Measurements from ENCODE around the gene ADAMTS9.

The ADAMTS9 gene

GRCh38 chr3:64705946-64706345 is 18.1 kb upstream of the ADAMTS9 start:
- H3K4me3 ChIP-seq (ENCODE audit: control insufficient read depth, low read depth, low read length), result no peak overlapping the region
- no peak for DNase-seq (ENCODE audit: low read depth)
- TF ChIP-seq CTCF (conservative IDR thresholded peaks at IDR 0.05; ENCODE audit: control insufficient read depth, insufficient read depth, low read depth, low read length), result no peak

- H3K4me3 ChIP-seq (ENCODE audit: control insufficient read depth, low read depth, low read length), result no peak overlapping the region
- TF ChIP-seq CTCF (conservative IDR thresholded peaks at IDR 0.05; ENCODE audit: control insufficient read depth, insufficient read depth, low read depth, low read length), result no peak
- DNase-seq (ENCODE audit: low read depth), result no peak
Measured at GRCh38 chr3:64696896-64697295, 9.1 kb upstream of the ADAMTS9 start.

- no peak overlapping the region for H3K4me3 ChIP-seq (ENCODE audit: control insufficient read depth, low read depth, low read length)
- no peak for DNase-seq (ENCODE audit: low read depth)
- TF ChIP-seq CTCF (conservative IDR thresholded peaks at IDR 0.05; ENCODE audit: control insufficient read depth, insufficient read depth, low read depth, low read length), result no peak
Measured at GRCh38 chr3:64694114-64694513, 6.3 kb upstream of the ADAMTS9 start.

- DNase-seq (ENCODE audit: low read depth), result no peak
- TF ChIP-seq CTCF (conservative IDR thresholded peaks at IDR 0.05; ENCODE audit: control insufficient read depth, insufficient read depth, low read depth, low read length), result no peak
- no peak overlapping the region for H3K4me3 ChIP-seq (ENCODE audit: control insufficient read depth, low read depth, low read length)
Measured at GRCh38 chr3:64693031-64693430, 5.2 kb upstream of the ADAMTS9 start.

GRCh38 chr3:64691051-64691450 is 3.3 kb upstream of the ADAMTS9 start:
- TF ChIP-seq CTCF (conservative IDR thresholded peaks at IDR 0.05; ENCODE audit: control insufficient read depth, insufficient read depth, low read depth, low read length), result no peak
- H3K4me3 ChIP-seq (ENCODE audit: control insufficient read depth, low read depth, low read length), result no peak overlapping the region
- DNase-seq (ENCODE audit: low read depth), result peak; percentile 63

GRCh38 chr3:64687086-64687780 is 567 bp downstream of the ADAMTS9 start:
- no peak for DNase-seq (ENCODE audit: low read depth)
- H3K4me3 ChIP-seq (ENCODE audit: control insufficient read depth, low read depth, low read length), result peak overlapping the region; percentile 70
- TF ChIP-seq CTCF (conservative IDR thresholded peaks at IDR 0.05; ENCODE audit: control insufficient read depth, insufficient read depth, low read depth, low read length), result no peak
